ENCODE results near the gene NUB1.

Gene NUB1

GRCh38 chr7:151346470-151346769 lies 4.8 kb downstream of the NUB1 start:
- DNase-seq: no peak

GRCh38 chr7:151347200-151347599 lies 5.6 kb downstream of the NUB1 start:
- DNase-seq: no peak

GRCh38 chr7:151348970-151349369 lies 7.4 kb downstream of the NUB1 start:
- DNase-seq: no peak

- DNase-seq: no peak
These were observed 7.9 kb downstream of the NUB1 start for GRCh38 chr7:151349507-151349853.

- peak; percentile 20 to 50 for DNase-seq
These were observed 9.4 kb downstream of the NUB1 start for GRCh38 chr7:151351027-151351426.

GRCh38 chr7:151351967-151352366 lies 10.4 kb downstream of the NUB1 start:
- DNase-seq: peak; percentile 90 to 92

GRCh38 chr7:151352512-151352911 lies 10.9 kb downstream of the NUB1 start:
- DNase-seq: no peak

GRCh38 chr7:151361193-151361959 lies 19.8 kb downstream of the NUB1 start:
- DNase-seq: no peak

GRCh38 chr7:151363182-151363581 lies 21.6 kb downstream of the NUB1 start:
- no peak for DNase-seq

- DNase-seq: no peak
These were observed 24.7 kb downstream of the NUB1 start for GRCh38 chr7:151366166-151366879.

GRCh38 chr7:151366880-151367222 lies 25.2 kb downstream of the NUB1 start:
- DNase-seq: no peak

- DNase-seq: no peak
These were observed 25.7 kb downstream of the NUB1 start for GRCh38 chr7:151367284-151367683.

- peak; percentile 71 to 87 for DNase-seq
These were observed 26.5 kb downstream of the NUB1 start for GRCh38 chr7:151368136-151368571.

GRCh38 chr7:151371266-151371665 lies 29.7 kb downstream of the NUB1 start:
- no peak for DNase-seq

- DNase-seq: no peak
These were observed 31.1 kb downstream of the NUB1 start for GRCh38 chr7:151372612-151373265.

GRCh38 chr7:151373599-151373998 lies 32.0 kb downstream of the NUB1 start:
- no peak for DNase-seq

GRCh38 chr7:151374139-151374538 lies 32.5 kb downstream of the NUB1 start:
- no peak for DNase-seq

- DNase-seq: no peak
These were observed 33.1 kb downstream of the NUB1 start for GRCh38 chr7:151374726-151375125.

- DNase-seq: no peak
These were observed 34.1 kb downstream of the NUB1 start for GRCh38 chr7:151375530-151376217.

GRCh38 chr7:151376218-151376902 lies 34.7 kb downstream of the NUB1 start:
- no peak for DNase-seq

- DNase-seq: no peak
These were observed 35.8 kb downstream of the NUB1 start for GRCh38 chr7:151377406-151377805.

GRCh38 chr7:151378011-151378410 lies 36.4 kb downstream of the NUB1 start:
- no peak for DNase-seq

Measured in Kasumi-1 (cell line).